Activated T-helper 1 cell treated with anti-CD3 and anti-CD28 coated beads, Interleukin-2, amount 50 U/mL, for 16 hours (primary cell): Measurements from ENCODE around the gene HOXB4.

Source experiments
- DNase-seq, 2 donors: peaks; one replicate each; pipeline ENCODE4 v3.0.0-alpha.2; 2020; ENCODE audit warnings: low read depth in 1 of 2, low spot score in 1 of 2

Gene HOXB4

DNA sequence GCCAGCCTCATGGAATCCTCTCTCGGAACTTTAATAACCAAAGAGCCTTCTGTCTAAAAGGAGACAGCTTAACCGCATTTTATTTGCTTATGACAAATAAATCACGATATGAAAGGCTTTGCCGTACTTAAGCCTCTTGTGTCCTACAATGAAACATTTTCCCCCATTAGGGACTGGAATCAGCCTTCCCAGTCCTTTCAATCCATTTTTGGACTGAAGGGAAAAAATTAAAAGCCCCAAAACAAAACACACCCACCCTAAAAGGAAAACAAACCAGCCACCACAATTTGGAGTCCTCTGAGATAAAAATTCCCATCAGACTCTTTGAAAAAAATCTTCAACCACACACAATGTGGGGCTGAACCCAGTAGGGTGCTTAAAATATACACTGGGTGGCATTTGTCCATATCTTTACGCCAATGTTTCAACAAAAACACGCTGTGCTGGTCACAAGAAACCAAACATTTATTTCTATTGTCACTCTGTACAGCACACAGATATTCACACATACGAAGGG is 3.0 kb downstream of the HOXB4 start:
- no peak for DNase-seq

DNA sequence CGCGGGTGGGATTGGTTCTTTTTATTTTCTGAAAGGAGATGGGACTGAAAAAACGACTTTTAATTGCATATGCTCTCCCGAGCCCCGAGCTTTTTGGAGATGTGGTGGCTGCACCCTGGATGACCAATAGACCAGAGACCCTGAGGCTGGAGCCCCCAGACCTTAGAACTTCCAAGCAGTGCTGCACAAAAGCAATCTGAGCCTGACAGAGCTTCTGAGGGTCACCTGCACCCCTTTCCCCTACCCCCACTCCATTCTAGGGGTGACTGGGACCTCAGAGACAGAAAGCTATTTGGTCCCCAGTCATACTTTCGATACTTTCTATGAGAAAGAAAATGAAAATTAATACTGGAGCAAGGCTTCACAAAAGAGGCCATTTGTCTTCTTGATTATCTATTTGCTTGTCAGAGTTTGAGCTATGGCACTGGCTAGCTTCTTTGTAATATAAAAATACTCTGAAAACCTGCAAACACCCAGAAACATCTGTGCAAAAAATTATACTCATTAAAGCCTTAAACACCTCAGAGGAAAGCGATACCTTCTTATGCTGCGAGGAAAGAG is 3.6 kb downstream of the HOXB4 start:
- no peak for DNase-seq

DNA sequence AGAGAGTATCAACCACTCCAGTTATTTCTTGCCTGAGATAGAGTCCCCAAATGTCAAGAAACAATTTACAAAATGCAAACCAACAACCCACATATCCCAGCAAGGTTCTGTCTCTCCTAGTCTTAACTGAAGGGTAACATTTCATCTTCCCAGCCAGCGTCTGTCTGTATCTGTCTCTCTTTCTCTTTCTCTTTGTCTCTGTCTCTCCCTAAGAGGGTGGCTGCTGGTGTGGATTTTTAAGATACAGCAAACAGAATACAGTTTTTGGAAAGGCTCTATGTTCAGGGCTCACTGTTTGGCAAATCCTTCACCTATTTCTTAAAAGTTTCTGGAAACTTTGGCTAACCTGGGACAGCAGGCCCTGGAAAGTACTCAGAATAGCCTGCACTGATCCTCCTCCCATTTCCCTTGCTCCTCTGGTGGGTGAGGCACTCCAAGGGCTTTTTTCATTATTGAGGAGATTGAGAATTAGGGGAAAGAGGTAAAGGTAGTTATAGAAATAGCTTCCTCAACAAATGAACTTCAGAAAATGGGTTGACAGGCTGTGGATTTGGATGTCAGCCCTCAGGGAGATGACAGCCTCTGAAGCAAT is 6.2 kb downstream of the HOXB4 start:
- DNase-seq, result no peak

DNA sequence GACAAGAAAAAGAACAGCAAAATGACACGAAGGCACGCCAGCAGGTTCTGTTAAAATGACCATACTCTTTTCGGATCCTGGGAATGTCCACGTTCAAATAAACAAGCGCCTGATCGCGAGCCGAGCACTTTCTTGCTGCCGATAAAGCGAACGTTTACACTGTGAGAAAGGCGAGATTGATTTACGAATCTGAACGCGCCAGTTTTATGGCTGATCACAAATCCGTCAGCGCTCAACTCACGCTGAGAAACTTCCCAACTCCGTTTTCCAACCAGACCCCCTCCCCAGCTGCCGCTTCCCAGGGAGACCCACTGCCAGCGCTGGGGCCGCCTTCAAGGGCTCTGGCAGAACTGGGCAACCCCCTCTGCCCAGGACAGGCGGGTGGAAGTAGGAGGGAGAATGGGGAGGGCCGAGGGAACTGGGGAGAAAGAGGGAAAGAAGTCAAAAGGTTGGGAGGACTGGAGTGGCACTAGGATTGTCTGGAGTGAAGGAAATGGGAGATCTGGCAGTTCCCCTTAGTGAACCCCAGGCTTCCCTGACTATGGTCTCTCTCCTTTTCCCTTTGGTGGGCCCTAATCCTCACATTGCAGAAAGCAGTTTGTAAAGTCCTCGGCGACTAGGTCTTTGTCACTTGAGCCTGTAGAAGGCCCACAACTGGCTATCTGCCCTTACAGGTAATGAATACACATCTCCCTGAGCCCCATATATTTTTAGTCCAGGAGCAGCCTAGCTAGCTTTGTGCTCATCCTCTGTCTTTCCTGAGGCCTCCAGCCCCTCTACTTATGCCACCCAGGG is 6.9 kb downstream of the HOXB4 start:
- no peak for DNase-seq

DNA sequence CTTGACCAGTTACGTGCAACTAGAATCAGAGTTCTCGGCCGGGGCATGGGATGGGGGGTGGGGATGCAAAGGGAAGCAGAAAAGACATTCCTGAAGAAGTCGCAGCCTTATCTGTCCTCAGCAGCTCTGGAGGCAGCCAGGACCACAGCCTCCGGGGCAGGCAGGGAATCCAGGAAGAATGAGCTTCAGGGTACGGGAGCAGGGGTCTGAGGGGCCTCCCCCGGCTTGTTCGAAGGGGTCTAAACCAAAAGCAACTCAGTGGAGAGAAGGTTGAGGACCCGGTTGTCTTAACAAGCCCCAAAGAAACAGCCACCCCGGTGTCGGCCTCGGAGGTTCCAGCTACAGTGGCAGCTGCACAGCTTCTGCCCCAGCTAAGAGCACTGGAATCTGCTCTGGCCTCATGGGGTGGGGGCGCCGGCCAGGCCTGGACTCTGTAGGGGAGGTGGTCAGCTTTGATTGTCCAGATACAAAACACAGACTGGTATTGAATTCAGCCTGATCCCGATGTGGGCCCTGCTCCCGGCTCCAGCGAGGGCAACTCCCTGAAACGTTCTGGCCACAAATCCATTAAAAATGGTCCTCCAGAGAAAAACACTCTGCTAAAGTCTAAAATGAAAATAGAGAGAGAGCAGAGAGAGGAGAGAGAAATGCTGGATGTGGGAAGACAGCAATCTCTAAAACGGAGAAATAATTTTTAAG is 7.7 kb downstream of the HOXB4 start:
- DNase-seq, result no peak

DNA sequence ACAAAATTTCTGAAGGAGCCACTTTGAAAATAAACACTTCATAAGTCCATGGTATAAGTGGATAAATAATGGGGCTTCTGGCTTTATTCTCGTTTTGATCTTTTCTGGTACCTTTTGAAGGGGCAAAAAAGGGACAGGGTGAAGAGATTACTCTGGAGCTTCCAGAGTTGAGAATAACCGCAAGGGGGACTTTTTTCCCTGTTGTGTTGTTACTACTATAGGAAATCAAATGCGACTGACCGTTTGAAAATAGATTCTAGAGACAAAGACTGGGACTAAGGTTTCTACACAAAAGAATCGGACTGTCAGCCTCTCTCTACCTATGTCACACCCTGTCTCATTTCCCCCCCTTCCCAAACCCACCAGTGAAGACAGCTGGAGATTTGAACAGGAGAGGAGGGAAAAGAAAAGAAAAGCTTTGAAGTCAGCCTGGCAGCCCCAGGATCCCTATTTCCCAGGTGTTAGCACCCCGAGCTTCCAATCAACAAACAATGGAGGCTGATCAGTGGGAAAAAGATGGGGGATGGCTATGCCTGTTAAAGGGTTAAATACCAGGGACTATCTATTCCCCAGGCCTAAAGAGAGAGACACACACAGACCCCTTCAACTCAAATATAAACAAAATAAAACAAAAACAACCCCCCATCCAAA is 8.4 kb downstream of the HOXB4 start:
- DNase-seq, result no peak

DNA sequence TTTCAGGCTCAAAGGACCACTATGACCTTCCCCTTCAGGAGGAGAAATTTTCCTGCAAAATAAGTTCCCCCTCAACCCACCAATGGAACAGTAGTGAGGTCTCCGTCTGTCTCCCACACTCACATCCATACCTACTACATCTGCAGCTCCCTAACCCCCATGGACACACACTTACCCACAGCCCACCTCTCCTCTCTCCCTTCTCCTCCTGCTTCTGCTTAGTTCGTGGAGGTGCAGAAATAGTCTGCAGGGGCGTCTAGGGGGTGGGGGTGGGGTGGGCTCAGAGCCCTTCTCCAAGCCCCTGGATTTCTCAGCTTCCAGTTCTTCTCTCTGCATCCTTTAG is 8.9 kb downstream of the HOXB4 start:
- no peak for DNase-seq

DNA sequence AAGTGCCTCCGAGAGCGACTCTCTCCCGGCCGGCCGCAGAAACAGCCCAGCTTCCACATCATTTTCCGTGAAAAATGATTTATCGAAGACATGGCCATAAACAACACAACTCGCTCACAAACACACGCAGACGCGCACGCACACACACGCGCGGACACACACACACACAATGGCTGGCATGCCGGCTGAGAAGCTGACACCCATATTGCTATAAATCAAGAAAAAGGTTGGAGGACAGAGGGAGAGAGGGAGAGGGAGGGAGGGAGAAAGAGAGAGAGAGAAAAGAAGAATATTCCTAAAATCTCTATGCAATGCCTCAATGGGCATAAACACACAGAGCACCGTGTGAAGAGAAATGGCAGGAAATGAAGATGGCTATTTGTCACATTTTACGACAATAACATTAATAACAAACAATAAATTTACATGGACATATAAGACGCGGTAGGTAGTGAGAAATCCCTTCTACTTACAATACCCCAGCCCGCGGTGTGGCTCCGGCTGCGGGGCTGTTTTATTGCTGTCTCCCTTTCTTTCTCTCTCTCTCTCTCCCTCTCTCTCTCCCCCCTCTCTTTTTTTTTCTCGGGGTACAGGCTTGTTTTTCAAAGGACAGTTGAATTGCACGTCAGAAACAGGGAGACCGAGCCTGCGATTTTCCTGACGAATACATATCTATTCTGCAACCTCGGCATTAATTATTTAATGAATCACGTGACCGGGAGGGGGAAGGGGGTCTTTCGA is 9.5 kb downstream of the HOXB4 start:
- DNase-seq, result no peak

DNA sequence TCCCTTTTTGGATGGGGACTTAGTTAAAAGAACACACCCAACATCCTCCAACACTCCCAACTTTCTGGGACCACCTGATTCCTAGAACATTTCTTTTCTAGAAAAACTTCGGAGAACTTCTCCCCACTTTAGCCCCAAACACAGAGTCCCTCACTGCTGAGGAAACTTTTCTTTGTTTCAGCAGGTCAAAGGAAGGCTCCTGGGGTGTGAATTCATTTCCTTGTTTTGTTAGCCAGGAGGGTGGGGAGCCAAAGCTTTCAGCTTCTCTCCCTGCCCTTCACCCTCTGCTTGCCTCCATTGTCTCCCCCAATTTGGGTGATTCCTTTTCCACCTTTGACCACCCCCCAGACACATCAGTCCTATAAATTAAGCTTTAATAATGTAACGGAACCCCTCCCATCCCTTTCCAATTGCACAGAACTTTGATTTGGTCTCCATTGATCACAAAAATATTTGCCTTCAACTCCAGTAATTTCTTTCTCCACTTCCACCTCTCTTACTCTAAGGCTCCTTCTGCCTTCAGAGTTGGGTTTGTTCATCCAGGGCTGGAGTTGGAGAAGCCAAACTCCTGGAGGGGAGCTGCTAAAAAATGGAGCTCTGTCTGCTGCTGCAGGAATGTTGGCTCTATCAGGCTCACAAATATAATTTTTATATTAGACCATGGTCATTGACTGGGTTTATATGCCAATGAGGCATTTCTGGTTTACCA is 10.3 kb downstream of the HOXB4 start:
- DNase-seq, result no peak

DNA sequence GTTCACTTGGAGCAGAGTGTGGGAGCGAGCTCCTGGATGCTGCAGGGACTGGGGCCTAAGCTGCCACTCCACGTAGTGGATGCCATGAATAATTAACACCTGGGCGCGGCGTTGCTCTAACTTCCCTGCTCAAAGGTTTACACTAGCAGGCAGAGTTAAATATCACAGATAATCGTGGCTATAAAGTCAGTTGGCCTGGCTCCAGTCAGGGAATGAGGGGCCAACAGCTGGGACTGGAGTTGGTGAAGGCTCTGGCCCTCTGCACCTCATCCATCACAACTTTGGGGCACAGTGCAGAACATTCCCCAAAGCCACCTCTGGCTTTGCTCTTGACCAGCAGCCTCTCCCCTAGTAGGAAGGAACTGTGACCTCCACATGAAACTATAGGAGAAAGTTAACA is 10.9 kb downstream of the HOXB4 start:
- no peak for DNase-seq

DNA sequence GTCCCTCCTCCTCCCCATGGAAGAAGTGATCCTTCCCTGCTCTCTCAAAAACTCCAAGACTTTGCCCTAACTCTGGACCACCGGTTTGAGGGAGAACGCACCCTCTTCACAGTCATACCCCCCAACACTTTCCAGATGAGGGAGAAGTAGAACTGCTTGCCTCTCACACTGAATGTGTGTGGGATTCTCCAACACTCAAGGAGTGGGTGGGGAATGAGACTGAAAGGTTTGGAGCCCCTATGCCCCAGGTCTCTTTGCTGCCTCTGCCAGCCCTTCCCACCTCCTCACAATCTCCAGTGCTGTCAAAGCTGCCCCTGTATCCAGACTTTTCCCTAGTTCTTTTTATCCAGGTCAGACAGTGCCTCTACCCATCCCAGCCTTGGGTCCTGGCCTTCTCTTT is 11.4 kb downstream of the HOXB4 start:
- no peak for DNase-seq

DNA sequence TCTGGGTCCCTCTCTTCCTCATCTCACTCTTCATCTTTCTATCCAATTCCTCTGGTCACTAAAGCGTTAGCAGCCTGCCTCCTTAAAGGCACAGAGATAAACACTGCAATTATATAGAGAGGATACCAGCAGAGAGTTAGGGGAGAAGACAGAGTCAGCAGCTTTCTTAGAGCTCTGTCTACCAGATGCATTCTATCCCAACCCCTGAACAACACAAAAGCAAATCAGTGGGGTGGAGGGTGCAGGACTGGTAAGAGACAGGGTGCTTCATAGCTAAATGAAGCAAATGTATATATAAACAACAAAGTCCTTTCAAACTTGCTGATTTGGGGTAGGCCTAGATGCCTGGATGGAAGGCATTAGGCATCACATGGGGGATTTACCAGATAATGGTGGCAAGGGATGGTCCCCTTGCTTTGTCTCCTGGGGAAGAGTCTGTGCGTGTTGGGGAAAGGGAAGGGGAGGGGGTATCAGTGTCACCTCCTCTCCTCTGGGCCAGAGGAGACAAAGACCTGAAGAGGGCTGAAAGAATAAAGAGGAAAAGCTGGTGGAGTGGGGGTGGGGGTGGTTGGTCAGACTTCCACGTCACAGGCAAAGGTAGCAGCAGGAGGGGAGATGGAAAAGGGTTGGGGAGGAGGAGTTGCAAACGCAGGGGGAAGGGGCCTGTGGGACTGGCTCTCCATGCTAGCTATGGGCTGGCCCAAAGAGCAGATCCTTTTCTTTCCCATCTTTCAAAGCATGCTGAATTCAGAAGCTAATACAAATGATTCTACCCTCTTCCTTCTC is 12.0 kb downstream of the HOXB4 start:
- DNase-seq, result no peak

DNA sequence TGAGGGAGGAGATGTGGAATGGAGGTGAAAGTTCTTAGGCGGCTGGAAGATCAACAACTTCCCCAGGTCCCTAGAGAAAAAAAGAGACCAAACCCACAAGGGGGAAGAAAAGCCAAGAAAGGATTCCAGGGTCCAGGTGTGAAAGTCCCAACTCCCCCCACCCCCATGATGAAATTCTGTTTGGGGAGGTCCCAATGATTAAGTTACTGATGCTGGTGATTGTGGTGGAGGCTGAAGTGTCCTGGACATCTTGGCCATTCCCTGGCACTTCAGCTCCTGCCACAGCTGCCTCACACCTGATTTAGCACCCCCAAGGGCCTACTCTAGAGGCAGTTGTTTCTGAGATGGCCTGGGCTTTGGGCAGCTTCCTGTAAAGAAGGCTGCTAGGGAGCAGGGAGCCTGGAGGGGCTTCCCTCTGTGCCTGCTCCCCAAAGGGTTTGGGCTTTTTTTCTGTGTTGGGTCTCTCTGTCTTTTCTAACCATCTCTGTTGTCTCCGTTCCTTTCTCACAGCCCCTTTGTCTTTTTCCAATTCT is 13.1 kb downstream of the HOXB4 start:
- DNase-seq, result no peak

DNA sequence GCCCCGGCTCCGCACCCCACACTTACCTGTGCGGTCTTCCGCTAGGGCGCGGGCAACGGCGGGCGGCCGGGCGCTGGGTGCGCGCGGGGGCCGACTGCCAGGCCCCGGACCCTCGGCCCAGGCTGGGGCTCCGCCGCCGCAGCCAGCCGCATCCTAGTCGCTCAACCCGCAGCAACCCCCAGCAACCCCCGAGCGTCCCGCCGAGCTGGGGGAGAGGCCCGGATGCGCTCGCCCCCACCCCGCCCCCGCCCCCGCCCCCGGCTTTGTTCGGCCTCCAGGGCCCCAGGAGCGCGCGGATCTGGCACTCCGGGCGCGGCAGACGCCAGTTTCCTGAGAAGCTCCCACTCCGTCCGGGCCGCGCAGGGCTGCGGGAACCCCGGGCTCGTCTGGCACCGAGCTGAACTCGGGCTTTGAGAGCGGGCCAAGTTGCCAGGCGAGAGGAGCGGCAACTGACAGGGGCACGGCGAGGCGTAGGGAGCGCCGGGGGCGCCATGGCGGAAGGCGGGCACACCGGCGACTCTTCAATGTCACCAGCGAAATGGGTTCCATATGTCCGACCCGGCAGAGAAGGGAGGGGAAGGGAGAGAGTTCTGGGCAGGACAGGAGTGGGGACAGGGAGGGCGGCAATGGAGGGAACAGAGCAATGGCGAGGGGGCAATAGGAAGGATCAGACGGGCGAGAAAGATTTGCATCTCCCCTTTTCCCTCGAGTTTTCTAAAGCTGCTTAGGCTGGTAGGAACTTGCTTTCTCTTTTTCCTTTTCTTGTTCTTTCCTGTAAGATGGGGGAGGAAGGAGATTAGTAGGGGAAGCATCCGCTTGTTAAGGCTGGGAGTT is 13.7 kb downstream of the HOXB4 start:
- DNase-seq, result no peak

DNA sequence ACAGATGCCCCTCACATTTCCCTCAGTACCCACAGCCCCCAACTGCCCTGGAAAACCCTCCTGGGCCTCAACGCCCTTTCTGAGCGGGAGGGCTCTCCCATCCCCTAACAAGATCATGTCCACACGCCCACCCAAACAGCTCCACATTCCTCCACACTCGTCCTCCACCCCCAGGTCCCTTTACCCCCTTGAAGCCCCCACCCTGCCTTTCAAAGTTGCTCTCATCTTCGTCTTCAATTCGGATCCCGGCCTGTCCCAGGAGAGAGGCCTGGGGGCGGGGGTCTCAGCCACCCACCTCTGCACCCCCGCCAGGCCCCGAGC is 14.3 kb downstream of the HOXB4 start:
- no peak for DNase-seq

DNA sequence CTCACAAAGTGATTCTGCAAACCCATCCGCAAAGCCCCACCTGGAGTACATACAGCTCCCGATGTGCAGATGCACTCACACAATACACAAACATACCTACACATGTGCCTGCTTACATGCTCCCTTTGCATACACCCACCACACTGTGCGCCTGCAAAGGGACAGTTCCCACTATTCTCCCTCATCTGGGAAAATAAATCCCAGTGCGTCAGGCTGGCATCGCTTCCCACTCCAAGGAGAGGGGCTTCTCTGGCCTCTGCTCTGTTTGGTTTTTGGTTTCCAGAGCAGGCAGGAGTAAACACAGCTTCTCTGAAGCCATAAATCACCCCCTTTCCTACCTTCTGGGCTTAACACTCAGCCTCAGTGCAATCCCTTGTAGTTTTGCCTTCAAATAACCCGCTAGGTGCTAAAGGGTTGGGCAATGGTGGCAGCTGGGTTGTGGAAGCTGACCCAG is 14.7 kb downstream of the HOXB4 start:
- no peak for DNase-seq

DNA sequence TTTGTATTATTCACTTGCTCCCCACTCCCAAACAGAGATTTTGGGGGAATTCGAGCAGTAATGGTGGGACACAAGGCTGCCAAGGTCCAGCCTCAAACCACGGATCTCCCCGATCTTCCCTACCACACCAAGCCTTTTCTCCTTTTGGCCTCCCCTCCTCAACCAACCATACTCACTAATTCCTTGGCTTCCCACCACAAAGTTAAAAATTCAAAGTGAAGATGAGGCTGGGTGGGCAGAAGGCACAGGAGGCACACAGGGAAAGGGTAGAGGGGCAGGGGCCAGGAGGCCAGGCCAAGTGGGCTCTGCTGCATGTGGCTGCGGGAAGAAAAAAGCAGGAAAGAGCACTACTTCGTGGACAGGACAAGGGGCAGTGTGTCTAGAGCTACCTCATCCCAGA is 15.2 kb downstream of the HOXB4 start:
- no peak for DNase-seq
